Hair follicular keratinocyte (primary cell): ENCODE data around the gene NT5C1B. TPM values are rescaled to one million over a fixed set of nuclear protein-coding genes. Genes with fewer than 3 reads are reported as not detected.

Source experiments
- total RNA-seq: library from RNA; depleted of rRNA; stranded (reverse); fragments of >200 nt; gene quantifications from 2 replicates; pipeline ENCODE4 v1.2.3, GENCODE V29; 2015

Gene NT5C1B
- total RNA-seq, result not detected in 2 replicates

DNA sequence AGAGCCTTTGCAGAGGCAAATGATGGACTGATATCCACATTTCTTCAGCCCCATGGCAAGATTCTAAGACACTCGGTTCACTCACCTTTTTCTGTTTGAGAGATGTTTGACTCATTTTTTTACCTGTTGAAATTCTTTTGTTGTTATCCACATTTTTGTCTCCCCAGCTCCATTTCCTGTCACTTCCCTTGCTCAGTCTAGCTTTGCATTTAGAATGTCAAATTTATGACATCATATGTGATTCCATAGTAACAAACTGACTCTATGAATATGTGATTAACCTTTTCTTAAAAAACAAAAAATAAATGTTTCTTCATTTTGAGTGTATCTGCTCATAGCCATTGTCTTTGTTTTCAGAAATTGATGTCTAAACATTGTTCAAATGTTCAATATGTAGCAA is at the start of gene NT5C1B:
Gene NT5C1B, minus strand, starts transcription at position 216 of the 400 bp plus-strand sequence. Its CDS starts 101 bp downstream, at position 115.

DNA sequence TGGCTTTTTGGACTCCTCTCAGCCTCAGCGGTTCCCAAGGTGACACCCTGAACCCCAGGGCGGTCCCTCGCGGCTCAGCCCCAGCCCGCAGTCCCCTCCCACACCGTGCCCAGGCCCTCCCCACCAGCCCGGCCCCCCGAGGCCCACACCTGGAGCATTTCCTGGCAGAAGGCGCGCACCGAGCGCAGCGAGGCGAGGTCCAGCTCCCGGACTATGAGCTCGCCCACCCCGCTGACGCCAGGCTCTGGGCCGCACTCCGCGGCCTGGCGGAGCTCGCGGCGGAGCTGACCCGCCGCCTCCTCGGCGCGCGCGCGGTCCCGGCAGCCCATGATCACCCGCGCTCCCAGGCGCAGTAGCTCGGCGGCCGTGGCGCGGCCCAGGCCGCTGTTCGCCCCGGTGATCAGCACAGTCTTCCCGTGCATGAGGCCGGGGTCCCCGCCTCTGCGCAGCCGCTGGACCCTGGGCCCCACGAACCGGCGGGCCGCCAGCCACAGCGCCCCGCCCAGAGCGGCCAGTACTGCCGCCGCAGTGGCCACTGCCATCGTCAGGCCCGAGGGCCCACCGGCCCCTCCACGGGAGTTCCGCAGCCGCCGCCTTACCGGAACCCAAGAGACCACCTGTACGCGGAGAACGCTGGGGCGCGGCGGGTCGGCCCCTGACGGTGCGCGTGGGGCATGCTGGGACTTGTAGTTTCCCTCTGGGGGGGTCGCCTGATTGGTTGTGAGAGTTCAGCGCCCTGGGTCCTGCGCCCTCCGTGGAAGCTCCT is 29.2 kb downstream of the NT5C1B start, which contains the start of gene RDH14:
Gene RDH14, minus strand, starts transcription at position 623 of the 766 bp plus-strand sequence. Its CDS starts 81 bp downstream, at position 542.

Other genes starting within 250 kb of the NT5C1B start
- gene RDH14, start 28.9 kb downstream of the NT5C1B start, total RNA-seq, result 25.4 and 29.7 TPM in 2 replicates